Measurements from ENCODE around the gene DYNLT3. TPM values are rescaled to one million over a fixed set of nuclear protein-coding genes. Genes with fewer than 3 reads are reported as not detected.

The DYNLT3 gene
- total RNA-seq, 1 experiment from 2014 or later = 5.7 TPM

- no peak overlapping the region for H2AFZ ChIP-seq (ENCODE audit: low read length)
- no peak overlapping the region for H2BK12ac ChIP-seq (ENCODE audit: insufficient read length, low read depth, low read length)
- H4K91ac ChIP-seq (ENCODE audit: insufficient read length, low read depth, low read length) = no peak overlapping the region
- no peaks in the 10 kb centered on the region for H3K27me3 ChIP-seq (ENCODE audit: insufficient read depth, low read length)
- no peak overlapping the region for H4K8ac ChIP-seq (replicated peaks; ENCODE audit: insufficient read length, low read depth, low read length)
- no peak overlapping the region for H3K4me3 Mint-ChIP-seq
- no peak overlapping the region for H3K4ac ChIP-seq (ENCODE audit: low read depth, low read length)
- no peak overlapping the region for H4K5ac ChIP-seq (ENCODE audit: insufficient read length, low read depth, low read length)
- H2BK20ac ChIP-seq (ENCODE audit: low read depth, low read length, poor library complexity, severe bottlenecking) = no peak overlapping the region
- no CpG with 5 or more reads among the region's 4 CpGs for WGBS (ENCODE audit: extremely low coverage, insufficient read length, low lambda C conversion rate)
- H3K27ac Mint-ChIP-seq = no peak overlapping the region
- H2AK5ac ChIP-seq (ENCODE audit: insufficient read length, low read length) = no peak overlapping the region
- no peak overlapping the region for H3K4me2 ChIP-seq (ENCODE audit: insufficient read depth, insufficient read length, low read length)
- no peaks in the 10 kb centered on the region for H3K79me1 ChIP-seq (ENCODE audit: insufficient read depth, low read depth, low read length, poor library complexity, severe bottlenecking)
- H3K56ac ChIP-seq (ENCODE audit: insufficient read length, low read depth, low read length) = no peak overlapping the region
- no peaks in the 10 kb centered on the region for H3K23me2 ChIP-seq (ENCODE audit: insufficient read length, low read depth, low read length, poor library complexity, severe bottlenecking)
- peaks cover 50 to 67% of the 10 kb centered on the region in 2 experiments for H3K9me3 Mint-ChIP-seq
- H3K23ac ChIP-seq (ENCODE audit: insufficient read length, low read depth, low read length) = no peak overlapping the region
- H3K36me3 Mint-ChIP-seq (ENCODE audit: insufficient read depth in 1 of 3, low read depth in 3 of 3) = no peaks in the 10 kb centered on the region; a peak in 1 of 7 replicates
- no peaks in the 10 kb centered on the region; a peak in 1 of 4 replicates for H3K4me1 Mint-ChIP-seq
- no peak overlapping the region for H3K9ac ChIP-seq (ENCODE audit: extremely low read depth, insufficient read length, low read length)
- H2BK5ac ChIP-seq (ENCODE audit: insufficient read length, low read length) = no peak overlapping the region
- H3K9me3 ChIP-seq (ENCODE audit: control insufficient read depth, low read depth, low read length) = peaks cover 6% of the 10 kb centered on the region
- H4K20me1 ChIP-seq (ENCODE audit: control insufficient read depth, insufficient read depth, insufficient read length) = no peaks in the 10 kb centered on the region
- H3K18ac ChIP-seq (ENCODE audit: insufficient read length, low read depth, low read length) = no peak overlapping the region
- no peak overlapping the region for H2BK120ac ChIP-seq (ENCODE audit: low read depth, low read length, poor library complexity, severe bottlenecking)
- no peaks in the 10 kb centered on the region for H3K4me1 ChIP-seq (ENCODE audit: insufficient read depth, low read length)
- no peak overlapping the region for H3K27ac ChIP-seq (ENCODE audit: insufficient read length, low read depth, low read length)
- no peaks in the 10 kb centered on the region for H3K27me3 Mint-ChIP-seq (ENCODE audit: low read depth)
- H3K14ac ChIP-seq (ENCODE audit: insufficient read depth, low read length) = no peak overlapping the region
- DNase-seq = no peak
- H3K79me2 ChIP-seq (ENCODE audit: insufficient read depth, low read length) = no peaks in the 10 kb centered on the region
- no peak overlapping the region for H3T11ph ChIP-seq (ENCODE audit: low read length)
- TF ChIP-seq CTCF (conservative IDR thresholded peaks at IDR 0.05) = no peak
- H2BK15ac ChIP-seq (ENCODE audit: low read depth, low read length) = no peak overlapping the region
Observed at GRCh38 chrX:37816766-37817165, 30.6 kb downstream of the DYNLT3 start.
